H1 (cell line): ENCODE data around the gene ANKRD17. TPM values are rescaled to one million over a fixed set of nuclear protein-coding genes. Genes with fewer than 3 reads are reported as not detected.

Source experiments
- CEBPB ChIP-seq: IDR thresholded peaks from 2 replicates; pipeline ENCODE4 v1.6.1; 2012; ENCODE audit warnings: low read depth, low read length
- CTBP2 ChIP-seq: IDR thresholded peaks from 2 replicates; pipeline ENCODE4 v1.7.0; 2011; ENCODE audit warnings: borderline replicate concordance, mild to moderate bottlenecking, moderate library complexity, mixed read lengths, low read length; ENCODE audit not compliant: insufficient read depth, insufficient read length
- CTCF ChIP-seq, 3 experiments: IDR thresholded peaks; 1 replicate in 2 of 3; 2 replicates in 1 of 3; pipeline versions ENCODE4 v1.5.1 to v1.6.1; 2011; ENCODE audit warnings: low read length in 3 of 3, mild to moderate bottlenecking in 3 of 3, inconsistent platforms in 2 of 3, low read depth in 1 of 3, moderate library complexity in 1 of 3; ENCODE audit not compliant: insufficient read depth in 1 of 3; ENCODE audit errors: control extremely low read depth in 1 of 3
- GABPA ChIP-seq: IDR thresholded peaks from 2 replicates; pipeline ENCODE4 v1.6.1; 2011; ENCODE audit warnings: mild to moderate bottlenecking, low read length, moderate library complexity, borderline replicate concordance; ENCODE audit not compliant: insufficient read depth
- KDM5A ChIP-seq: fragments of 200-600 bp; IDR thresholded peaks from 2 replicates; pipeline ENCODE4 v1.7.1; 2012; ENCODE audit warnings: mild to moderate bottlenecking, low read length, inconsistent platforms, mixed read lengths
- USF2 ChIP-seq: IDR thresholded peaks from 2 replicates; pipeline ENCODE4 v1.6.1; 2011; ENCODE audit warnings: low read length, improper control_type of control experiment
- polyA plus RNA-seq, 7 experiments: library from polyadenylated mRNA; depleted of rRNA in 3 of 7; stranded (reverse) in 5 of 7; unstranded in 2 of 7; fragments of >200 nt in 5 of 7; fragments of 200-250 nt in 2 of 7; gene quantifications; 1 replicate in 5 of 7; 2 replicates in 1 of 7; 4 replicates in 1 of 7; pipeline versions ENCODE4 v1.2.1 to v1.2.3, GENCODE V29; 2011 to 2013; ENCODE audit warnings: missing spikeins in 2 of 7, mixed read lengths in 2 of 7
- total RNA-seq: library from RNA; stranded (reverse); fragmentation: NEBNext Ultra II Directional; extraction: Animal tissue kit (Norgen Biotek cat#: 25700); gene quantifications from 2 replicates; pipeline ENCODE4 v1.2.1, GENCODE V29; 2021
- TF ChIP-seq, protein P1 (sequence below): fragments of 300-600 bp; sonication (generic); IDR thresholded peaks from 2 replicates; pipeline ENCODE4 v1.7.1; 2012; ENCODE audit warnings: low read length, moderate library complexity, mild to moderate bottlenecking, inconsistent platforms; ENCODE audit not compliant: insufficient replicate concordance

Gene ANKRD17
- total and polyA plus RNA-seq, 2 of the 8 experiments (the other 6 are each of a cell fraction or from before 2014, with no cell fraction given) = 42.4 to 93.7 TPM

DNA sequence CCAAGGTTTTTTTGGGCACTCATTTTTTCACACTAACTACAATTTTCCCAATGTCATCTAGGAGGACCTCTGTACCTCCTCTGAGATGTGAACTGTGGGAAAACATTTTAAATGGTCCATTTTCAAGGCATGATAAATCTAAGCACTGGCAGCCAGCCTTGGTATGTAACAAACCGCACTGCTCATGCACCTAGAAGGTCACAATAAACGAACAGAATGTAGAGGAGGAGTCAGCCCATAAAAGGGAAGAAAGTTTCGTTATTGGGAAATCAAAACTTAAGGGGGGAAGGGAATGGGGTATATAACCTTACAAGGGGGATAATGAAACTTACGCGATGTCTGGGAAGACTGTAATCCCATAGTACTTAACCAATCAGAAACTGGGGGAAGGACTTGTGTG, 205.5 kb downstream of the ANKRD17 start (continued):
- TF ChIP-seq, protein P1, sequence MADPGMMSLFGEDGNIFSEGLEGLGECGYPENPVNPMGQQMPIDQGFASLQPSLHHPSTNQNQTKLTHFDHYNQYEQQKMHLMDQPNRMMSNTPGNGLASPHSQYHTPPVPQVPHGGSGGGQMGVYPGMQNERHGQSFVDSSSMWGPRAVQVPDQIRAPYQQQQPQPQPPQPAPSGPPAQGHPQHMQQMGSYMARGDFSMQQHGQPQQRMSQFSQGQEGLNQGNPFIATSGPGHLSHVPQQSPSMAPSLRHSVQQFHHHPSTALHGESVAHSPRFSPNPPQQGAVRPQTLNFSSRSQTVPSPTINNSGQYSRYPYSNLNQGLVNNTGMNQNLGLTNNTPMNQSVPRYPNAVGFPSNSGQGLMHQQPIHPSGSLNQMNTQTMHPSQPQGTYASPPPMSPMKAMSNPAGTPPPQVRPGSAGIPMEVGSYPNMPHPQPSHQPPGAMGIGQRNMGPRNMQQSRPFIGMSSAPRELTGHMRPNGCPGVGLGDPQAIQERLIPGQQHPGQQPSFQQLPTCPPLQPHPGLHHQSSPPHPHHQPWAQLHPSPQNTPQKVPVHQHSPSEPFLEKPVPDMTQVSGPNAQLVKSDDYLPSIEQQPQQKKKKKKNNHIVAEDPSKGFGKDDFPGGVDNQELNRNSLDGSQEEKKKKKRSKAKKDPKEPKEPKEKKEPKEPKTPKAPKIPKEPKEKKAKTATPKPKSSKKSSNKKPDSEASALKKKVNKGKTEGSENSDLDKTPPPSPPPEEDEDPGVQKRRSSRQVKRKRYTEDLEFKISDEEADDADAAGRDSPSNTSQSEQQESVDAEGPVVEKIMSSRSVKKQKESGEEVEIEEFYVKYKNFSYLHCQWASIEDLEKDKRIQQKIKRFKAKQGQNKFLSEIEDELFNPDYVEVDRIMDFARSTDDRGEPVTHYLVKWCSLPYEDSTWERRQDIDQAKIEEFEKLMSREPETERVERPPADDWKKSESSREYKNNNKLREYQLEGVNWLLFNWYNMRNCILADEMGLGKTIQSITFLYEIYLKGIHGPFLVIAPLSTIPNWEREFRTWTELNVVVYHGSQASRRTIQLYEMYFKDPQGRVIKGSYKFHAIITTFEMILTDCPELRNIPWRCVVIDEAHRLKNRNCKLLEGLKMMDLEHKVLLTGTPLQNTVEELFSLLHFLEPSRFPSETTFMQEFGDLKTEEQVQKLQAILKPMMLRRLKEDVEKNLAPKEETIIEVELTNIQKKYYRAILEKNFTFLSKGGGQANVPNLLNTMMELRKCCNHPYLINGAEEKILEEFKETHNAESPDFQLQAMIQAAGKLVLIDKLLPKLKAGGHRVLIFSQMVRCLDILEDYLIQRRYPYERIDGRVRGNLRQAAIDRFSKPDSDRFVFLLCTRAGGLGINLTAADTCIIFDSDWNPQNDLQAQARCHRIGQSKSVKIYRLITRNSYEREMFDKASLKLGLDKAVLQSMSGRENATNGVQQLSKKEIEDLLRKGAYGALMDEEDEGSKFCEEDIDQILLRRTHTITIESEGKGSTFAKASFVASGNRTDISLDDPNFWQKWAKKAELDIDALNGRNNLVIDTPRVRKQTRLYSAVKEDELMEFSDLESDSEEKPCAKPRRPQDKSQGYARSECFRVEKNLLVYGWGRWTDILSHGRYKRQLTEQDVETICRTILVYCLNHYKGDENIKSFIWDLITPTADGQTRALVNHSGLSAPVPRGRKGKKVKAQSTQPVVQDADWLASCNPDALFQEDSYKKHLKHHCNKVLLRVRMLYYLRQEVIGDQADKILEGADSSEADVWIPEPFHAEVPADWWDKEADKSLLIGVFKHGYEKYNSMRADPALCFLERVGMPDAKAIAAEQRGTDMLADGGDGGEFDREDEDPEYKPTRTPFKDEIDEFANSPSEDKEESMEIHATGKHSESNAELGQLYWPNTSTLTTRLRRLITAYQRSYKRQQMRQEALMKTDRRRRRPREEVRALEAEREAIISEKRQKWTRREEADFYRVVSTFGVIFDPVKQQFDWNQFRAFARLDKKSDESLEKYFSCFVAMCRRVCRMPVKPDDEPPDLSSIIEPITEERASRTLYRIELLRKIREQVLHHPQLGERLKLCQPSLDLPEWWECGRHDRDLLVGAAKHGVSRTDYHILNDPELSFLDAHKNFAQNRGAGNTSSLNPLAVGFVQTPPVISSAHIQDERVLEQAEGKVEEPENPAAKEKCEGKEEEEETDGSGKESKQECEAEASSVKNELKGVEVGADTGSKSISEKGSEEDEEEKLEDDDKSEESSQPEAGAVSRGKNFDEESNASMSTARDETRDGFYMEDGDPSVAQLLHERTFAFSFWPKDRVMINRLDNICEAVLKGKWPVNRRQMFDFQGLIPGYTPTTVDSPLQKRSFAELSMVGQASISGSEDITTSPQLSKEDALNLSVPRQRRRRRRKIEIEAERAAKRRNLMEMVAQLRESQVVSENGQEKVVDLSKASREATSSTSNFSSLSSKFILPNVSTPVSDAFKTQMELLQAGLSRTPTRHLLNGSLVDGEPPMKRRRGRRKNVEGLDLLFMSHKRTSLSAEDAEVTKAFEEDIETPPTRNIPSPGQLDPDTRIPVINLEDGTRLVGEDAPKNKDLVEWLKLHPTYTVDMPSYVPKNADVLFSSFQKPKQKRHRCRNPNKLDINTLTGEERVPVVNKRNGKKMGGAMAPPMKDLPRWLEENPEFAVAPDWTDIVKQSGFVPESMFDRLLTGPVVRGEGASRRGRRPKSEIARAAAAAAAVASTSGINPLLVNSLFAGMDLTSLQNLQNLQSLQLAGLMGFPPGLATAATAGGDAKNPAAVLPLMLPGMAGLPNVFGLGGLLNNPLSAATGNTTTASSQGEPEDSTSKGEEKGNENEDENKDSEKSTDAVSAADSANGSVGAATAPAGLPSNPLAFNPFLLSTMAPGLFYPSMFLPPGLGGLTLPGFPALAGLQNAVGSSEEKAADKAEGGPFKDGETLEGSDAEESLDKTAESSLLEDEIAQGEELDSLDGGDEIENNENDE = no peak
- TF ChIP-seq USF2 = no peak
- no peak for TF ChIP-seq CTCF (IDR thresholded peaks at IDR 0.05; ENCODE audit: control extremely low read depth in 1 of 3, insufficient read depth in 1 of 3, low read depth in 1 of 3, low read length in 3 of 3)
- TF ChIP-seq GABPA = no peak
- TF ChIP-seq KDM5A = no peak
- TF ChIP-seq CEBPB = no peak
- no peak for TF ChIP-seq CTBP2
